GM12891 (cell line): ENCODE measurements around the gene CLEC20A.

ENCODE experiments used
- DNase-seq: peaks from one replicate; pipeline ENCODE4 v3.0.0; 2011; ENCODE audit warnings: low spot score; ENCODE audit not compliant: insufficient read length
- FAIRE-seq: peaks from 2 replicates; lab custom pipeline; 2011; peaks lifted over from hg19 to GRCh38; lab: Jason Lieb, UNC
- PAX5 ChIP-seq: IDR thresholded peaks from 2 replicates; pipeline ENCODE4 v1.6.1; 2011; ENCODE audit warnings: low read length, moderate library complexity, mild to moderate bottlenecking; ENCODE audit not compliant: insufficient read depth, severe bottlenecking
- POLR2A ChIP-seq: IDR thresholded peaks from 2 replicates; pipeline ENCODE4 v1.6.1; 2011; ENCODE audit warnings: low read depth, low read length, control low read depth
- POLR2AphosphoS5 ChIP-seq: IDR thresholded peaks from 2 replicates; pipeline ENCODE4 v1.6.1; 2011; ENCODE audit warnings: low read depth, low read length, control low read depth
- POU2F2 ChIP-seq: IDR thresholded peaks from 2 replicates; pipeline ENCODE4 v1.6.1; 2011; ENCODE audit warnings: low read depth, mild to moderate bottlenecking, control low read depth, low read length, moderate library complexity
- SPI1 ChIP-seq: IDR thresholded peaks from 2 replicates; pipeline ENCODE4 v1.6.1; 2011; ENCODE audit warnings: low read depth, low read length, control low read depth
- TAF1 ChIP-seq: IDR thresholded peaks from 2 replicates; pipeline ENCODE4 v1.6.1; 2011; ENCODE audit warnings: low read depth, low read length, control low read depth

CLEC20A gene

GRCh38 chr1:178465011-178465410 lies 31.8 kb downstream of the CLEC20A start:
- FAIRE-seq = no peak
- TF ChIP-seq PAX5 (no peak), POU2F2 (no peak), POLR2A (no peak), POLR2AphosphoS5 (no peak), TAF1 (no peak)

DNA sequence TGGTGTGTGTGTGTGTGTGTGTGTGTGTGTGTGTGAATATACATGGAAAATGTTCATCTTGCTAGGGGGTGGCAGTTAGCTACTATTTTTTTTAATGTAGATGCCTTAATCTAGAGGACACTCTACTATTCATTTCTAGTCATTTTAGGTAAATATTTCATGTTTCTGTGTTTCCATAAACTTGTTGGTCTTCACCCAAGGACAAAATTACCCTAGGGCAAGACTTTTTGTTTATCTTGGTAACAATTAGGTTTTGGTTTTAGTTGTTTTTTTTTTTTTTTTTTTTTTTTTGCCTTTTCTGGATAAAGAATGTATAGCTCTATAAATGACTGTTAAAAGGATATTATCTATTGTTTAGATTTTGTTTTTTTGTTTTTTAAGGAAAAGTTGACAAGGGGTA lies 32.2 kb downstream of the CLEC20A start:
- FAIRE-seq = no peak

More at GRCh38 chr1:178465011-178465410, 31.8 kb downstream of the CLEC20A start:
- no peak for DNase-seq

GRCh38 chr1:178464141-178464540 lies 32.6 kb downstream of the CLEC20A start:
- DNase-seq = no peak
- no peak for FAIRE-seq
- TF ChIP-seq PAX5 (no peak), TAF1 (no peak), SPI1 (no peak), POLR2A (no peak), POLR2AphosphoS5 (no peak)

More for the DNA sequence above, 32.2 kb downstream of the CLEC20A start:
- no peak for DNase-seq
- no peak for TF ChIP-seq POLR2AphosphoS5
- TF ChIP-seq POLR2A = no peak
- TF ChIP-seq TAF1 = no peak
- TF ChIP-seq POU2F2 = no peak
- TF ChIP-seq PAX5 = no peak
- no peak for TF ChIP-seq SPI1

DNA sequence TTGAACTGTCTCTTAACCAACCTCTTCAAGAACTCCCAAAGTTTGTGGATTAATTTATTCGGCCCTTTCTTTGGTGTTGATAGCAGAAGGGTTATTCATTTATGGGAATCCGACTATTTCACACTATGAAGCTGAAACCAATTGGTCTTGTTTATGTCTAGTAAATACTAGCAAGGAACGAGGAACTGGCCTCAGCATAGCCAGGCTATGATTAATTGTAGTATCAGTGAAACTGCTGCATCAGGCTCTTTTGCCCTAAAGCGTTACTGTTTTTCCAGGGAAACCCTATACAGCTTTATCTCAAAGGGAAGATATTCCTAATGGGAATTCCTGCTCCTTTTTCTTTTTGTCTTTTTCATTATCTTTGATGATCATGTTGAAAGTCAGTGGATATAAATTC lies 35.1 kb downstream of the CLEC20A start:
- no peak for DNase-seq
- no peak for TF ChIP-seq PAX5
- no peak for TF ChIP-seq POLR2AphosphoS5
- TF ChIP-seq TAF1 = no peak
- no peak for TF ChIP-seq POU2F2
- no peak for TF ChIP-seq SPI1
- TF ChIP-seq POLR2A = no peak
- no peak for FAIRE-seq

DNA sequence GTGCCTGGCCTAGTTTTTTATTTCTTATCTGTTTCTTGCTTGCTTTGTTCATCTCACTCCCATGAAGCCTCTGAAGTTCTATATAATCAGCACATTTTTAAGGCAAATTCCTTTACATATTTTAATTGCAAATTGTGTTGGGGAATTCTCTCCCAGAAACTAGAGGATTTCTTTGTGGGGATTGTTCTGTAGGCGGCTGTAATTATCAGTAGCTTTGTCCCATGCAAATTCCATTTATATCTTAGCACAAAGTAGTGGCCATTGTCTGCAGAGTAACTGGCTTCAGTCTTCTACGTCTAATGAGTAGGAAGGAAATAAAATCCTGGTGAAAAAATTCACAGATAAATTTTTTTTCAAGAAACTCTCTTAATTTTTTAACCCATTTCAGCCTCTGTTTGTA lies 35.7 kb downstream of the CLEC20A start:
- DNase-seq (no peak), FAIRE-seq (no peak)
- TF ChIP-seq POLR2A = no peak
- no peak for TF ChIP-seq POU2F2

GRCh38 chr1:178458203-178458602 lies 38.6 kb downstream of the CLEC20A start:
- TF ChIP-seq SPI1 (no peak), POU2F2 (no peak), POLR2AphosphoS5 (no peak), PAX5 (no peak), POLR2A (no peak), TAF1 (no peak)
- no peak for FAIRE-seq
- DNase-seq = no peak

- TF ChIP-seq SPI1 = no peak
- no peak for TF ChIP-seq TAF1
- no peak for TF ChIP-seq POLR2A
- no peak for TF ChIP-seq PAX5
- TF ChIP-seq POLR2AphosphoS5 = no peak
- no peak for TF ChIP-seq POU2F2
- no peak for FAIRE-seq
- no peak for DNase-seq
Measured at GRCh38 chr1:178457651-178458050, 39.1 kb downstream of the CLEC20A start.

GRCh38 chr1:178456472-178456871 lies 40.3 kb downstream of the CLEC20A start:
- no peak for DNase-seq
- no peak for TF ChIP-seq POU2F2
- no peak for TF ChIP-seq POLR2AphosphoS5
- no peak for TF ChIP-seq PAX5
- TF ChIP-seq TAF1 = no peak
- TF ChIP-seq POLR2A = no peak
- TF ChIP-seq SPI1 = no peak
- FAIRE-seq = no peak

- TF ChIP-seq POLR2AphosphoS5 (no peak), TAF1 (no peak), PAX5 (no peak), POLR2A (no peak)
- FAIRE-seq = no peak
- DNase-seq = no peak
Measured at GRCh38 chr1:178452013-178452412, 44.8 kb downstream of the CLEC20A start.

DNA sequence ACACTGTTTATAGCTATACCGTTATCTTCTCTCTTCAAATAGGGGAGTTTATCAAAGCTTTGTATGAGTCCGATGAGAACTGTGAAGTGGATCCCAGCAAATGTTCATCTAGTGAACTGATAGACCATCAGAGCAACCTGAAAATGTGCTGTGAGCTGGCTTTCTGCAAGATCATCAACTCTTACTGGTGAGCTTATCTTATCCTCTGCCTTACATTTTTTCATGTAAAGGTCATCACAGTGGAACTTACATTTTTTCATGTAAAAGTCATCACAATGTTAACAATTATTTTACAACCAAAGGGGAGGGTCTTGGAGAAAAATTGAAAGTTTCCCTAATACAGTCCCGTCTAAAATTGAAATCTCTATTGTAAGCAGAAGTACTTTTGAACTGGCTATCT lies 45.2 kb downstream of the CLEC20A start:
- TF ChIP-seq PAX5 (no peak), POLR2AphosphoS5 (no peak), POU2F2 (no peak), SPI1 (no peak), POLR2A (no peak)
- DNase-seq (no peak), FAIRE-seq (no peak)
